Measurements from ENCODE around the gene PORCN. TPM values are rescaled to one million over a fixed set of nuclear protein-coding genes. Genes with fewer than 3 reads are reported as not detected.

The PORCN gene
- total and polyA plus RNA-seq, 2 of the 4 experiments (the other 2 are of a cell fraction): 4.1 to 10.1 TPM

GRCh38 chrX:48471504-48471903 lies 37.3 kb upstream of the PORCN start (continued):
- TF ChIP-seq SMC3 (IDR thresholded peaks at IDR 0.05; ENCODE audit: low read depth, low read length): no peak
- no peak for TF ChIP-seq POLR2A (IDR thresholded peaks at IDR 0.05; ENCODE audit: low read depth, low read length)
- no peak for TF ChIP-seq MAZ (IDR thresholded peaks at IDR 0.05; ENCODE audit: borderline replicate concordance, low read depth, low read length)

GRCh38 chrX:48472225-48472624 lies 36.6 kb upstream of the PORCN start:
- no TSS peak for BruUV-seq (replicated peaks)
- Histone ChIP-seq H3K23ac (ENCODE audit: low read depth, low read length) (no peak overlapping the region), H3K14ac (replicated peaks; ENCODE audit: low read depth, low read length) (no peak overlapping the region), H3K9me3 (ENCODE audit: control insufficient read depth, insufficient read depth, low read length) (no peaks in the 10 kb centered on the region), H2AK5ac (ENCODE audit: low read depth, low read length) (no peak overlapping the region), H3K4me2 (ENCODE audit: low read depth, low read length) (no peak overlapping the region), H2BK5ac (ENCODE audit: low read depth, low read length, poor library complexity, severe bottlenecking) (no peak overlapping the region), H4K8ac (ENCODE audit: low read depth in 2 of 2, low read length in 2 of 2) (no peak overlapping the region), H3K9ac (ENCODE audit: low read depth, low read length) (no peak overlapping the region), H2AFZ (replicated peaks; ENCODE audit: low read length, poor library complexity) (no peak overlapping the region), H3K4ac (ENCODE audit: low read depth, low read length) (no peak overlapping the region), H4K20me1 (ENCODE audit: insufficient read depth, low read length) (no peaks in the 10 kb centered on the region), H3K79me1 (ENCODE audit: low read depth in 1 of 2, low read length in 2 of 2) (peaks cover 0 to 6% of the 10 kb centered on the region in 2 experiments; a peak in 2 of 4 replicates), H3K56ac (ENCODE audit: extremely low read depth, insufficient read depth, low read length) (no peak overlapping the region), H3K9me1 (ENCODE audit: insufficient read depth, low read length) (no peaks in the 10 kb centered on the region), H2BK20ac (ENCODE audit: low read depth, low read length) (no peak overlapping the region), H3K18ac (ENCODE audit: low read depth, low read length) (no peak overlapping the region), H2BK120ac (ENCODE audit: low read depth, low read length) (no peak overlapping the region), H3K4me1 (ENCODE audit: control insufficient read depth, insufficient read depth, low read length) (peaks cover 5% of the 10 kb centered on the region; the same call in 1 of the 2 replicates), H4K91ac (ENCODE audit: insufficient read depth, low read depth, low read length) (no peak overlapping the region), H3K36me3 (ENCODE audit: control insufficient read depth, insufficient read depth, low read length) (no peaks in the 10 kb centered on the region), H4K5ac (ENCODE audit: low read depth, low read length) (no peak overlapping the region), H2BK15ac (ENCODE audit: low read depth, low read length) (no peak overlapping the region), H2AK9ac (replicated peaks; ENCODE audit: low read depth, low read length, poor library complexity) (no peak overlapping the region), H3K27me3 (ENCODE audit: control insufficient read depth, insufficient read depth, low read length) (peaks cover 4% of the 10 kb centered on the region; the same call in 1 of the 2 replicates), H3K27ac (ENCODE audit: insufficient read depth, low read length) (no peak overlapping the region), H3K4me3 (ENCODE audit: insufficient read depth, low read depth, low read length) (no peak overlapping the region)
- dilution Hi-C loops (cut with HindIII; ENCODE audit: low sequenced_read_pairs, unreplicated experiment) (no loop called here), in situ Hi-C loops (cut with MboI; ENCODE audit: low sequenced_read_pairs) (no loop called here), intact Hi-C loops (cut with micrococcal nuclease) (no loop called here)
- WGBS, 2 experiments (ENCODE audit: extremely low coverage in 2 of 2, insufficient read length in 1 of 2): no CpG with 5 or more reads among the region's 9 CpGs
- ATAC-seq (ENCODE audit: low read depth) (no peak), DNase-seq (no peak)
- TF ChIP-seq ELK1 (IDR thresholded peaks at IDR 0.05; ENCODE audit: borderline replicate concordance, low read depth, low read length) (no peak), CTCF (conservative IDR thresholded peaks at IDR 0.05; ENCODE audit: low read depth, low read length) (no peak)
- ChIA-PET CTCF (no interaction called here), POLR2A (ENCODE audit: unreplicated experiment) (no interaction called here)
